Measurements from ENCODE around the gene MAGEB17. TPM values are rescaled to one million over a fixed set of nuclear protein-coding genes. Genes with fewer than 3 reads are reported as not detected.

The MAGEB17 gene
- polyA plus RNA-seq, 1 donor from 2014 or later: 0.17 TPM

- H3K36me3 ChIP-seq (ENCODE audit: insufficient read depth, low read length): no peaks in the 10 kb centered on the region
- H3K27ac ChIP-seq (ENCODE audit: low read length): no peak overlapping the region
- H3K4me2 ChIP-seq (ENCODE audit: low read length): no peak overlapping the region
- no peaks in the 10 kb centered on the region for H3K9me3 ChIP-seq (ENCODE audit: low read length)
- H3K27me3 ChIP-seq (ENCODE audit: insufficient read depth, low read depth, low read length): no peaks in the 10 kb centered on the region
- no peak overlapping the region for H3K9ac ChIP-seq (ENCODE audit: low read length)
- H3F3A ChIP-seq (ENCODE audit: insufficient read depth, low read length, poor library complexity, severe bottlenecking): no peaks in the 10 kb centered on the region
- no peaks in the 10 kb centered on the region for H4K20me1 ChIP-seq (ENCODE audit: insufficient read depth)
- H3K79me2 ChIP-seq (replicated peaks; ENCODE audit: insufficient read depth, low read length): no peaks in the 10 kb centered on the region
- H2AFZ ChIP-seq (ENCODE audit: low read depth, low read length): no peak overlapping the region
- no peaks in the 10 kb centered on the region for H3K9me2 ChIP-seq (ENCODE audit: insufficient read depth, low read length)
- no peak overlapping the region for H3K4me3 ChIP-seq (ENCODE audit: low read length)
- TF ChIP-seq RAD21 (conservative IDR thresholded peaks at IDR 0.05) (no peak), EZH2 (IDR thresholded peaks at IDR 0.05; ENCODE audit: borderline replicate concordance, insufficient read depth, low read length, poor library complexity, severe bottlenecking) (no peak), POLR2AphosphoS5 (IDR thresholded peaks at IDR 0.05) (no peak), TAF1 (IDR thresholded peaks at IDR 0.05; ENCODE audit: low read depth) (no peak), REST (IDR thresholded peaks at IDR 0.05; ENCODE audit: borderline replicate concordance) (no peak), SMC3 (conservative IDR thresholded peaks at IDR 0.05; ENCODE audit: poor library complexity) (no peak), MXI1 (conservative IDR thresholded peaks at IDR 0.05; ENCODE audit: poor library complexity, severe bottlenecking) (no peak), EP300 (conservative IDR thresholded peaks at IDR 0.05; ENCODE audit: poor library complexity, severe bottlenecking) (no peak), CTCF (IDR thresholded peaks at IDR 0.05; ENCODE audit: poor library complexity, severe bottlenecking) (no peak)
Measured at GRCh38 chrX:16120431-16120830, 46.9 kb upstream of the MAGEB17 start.

- Histone ChIP-seq H3K36me3 (ENCODE audit: insufficient read depth, low read length) (no peaks in the 10 kb centered on the region), H3K9ac (ENCODE audit: low read length) (no peak within 1 kb of the TSS), H2AFZ (ENCODE audit: low read depth, low read length) (no peak within 1 kb of the TSS), H3K27ac (ENCODE audit: low read length) (no peak within 1 kb of the TSS), H3K9me3 (ENCODE audit: low read length) (no peaks in the 10 kb centered on the region), H3K4me2 (ENCODE audit: low read length) (no peak within 1 kb of the TSS), H3K79me2 (replicated peaks; ENCODE audit: insufficient read depth, low read length) (no peaks in the 10 kb centered on the region), H3K4me3 (ENCODE audit: low read length) (no peak within 1 kb of the TSS), H3F3A (ENCODE audit: insufficient read depth, low read length, poor library complexity, severe bottlenecking) (no peaks in the 10 kb centered on the region), H3K9me2 (ENCODE audit: insufficient read depth, low read length) (no peaks in the 10 kb centered on the region), H3K27me3 (ENCODE audit: insufficient read depth, low read depth, low read length) (no peaks in the 10 kb centered on the region), H4K20me1 (ENCODE audit: insufficient read depth) (no peaks in the 10 kb centered on the region)
- TF ChIP-seq CTCF (IDR thresholded peaks at IDR 0.05; ENCODE audit: poor library complexity, severe bottlenecking) (peak; percentile 75), TAF1 (IDR thresholded peaks at IDR 0.05; ENCODE audit: low read depth) (no peak), SMC3 (conservative IDR thresholded peaks at IDR 0.05; ENCODE audit: poor library complexity) (peak; percentile 75), POLR2AphosphoS5 (IDR thresholded peaks at IDR 0.05) (no peak), RAD21 (conservative IDR thresholded peaks at IDR 0.05) (peak; percentile 69)
Measured at GRCh38 chrX:16123222-16123786, 44.0 kb upstream of the MAGEB17 start, which contains the start of gene GRPR. Gene GRPR (plus strand): TSS chrX:16123565. CDS start chrX:16123954, 389 bp downstream.
